SJCRH30 (cell line): ENCODE measurements around the gene HOXB8. TPM values are rescaled to one million over a fixed set of nuclear protein-coding genes. Genes with fewer than 3 reads are reported as not detected.

ENCODE experiments used
- DNase-seq, 2 experiments: peaks; one replicate each; pipeline ENCODE4 v3.0.0-alpha.2; 2015 to 2020
- H3K27ac ChIP-seq: fragments of 250-450 bp; sonication (Bioruptor Pico); 2 replicates; pipeline ENCODE4 v1.5.1; 2020; ENCODE audit warnings: mild to moderate bottlenecking, moderate library complexity
- H3K27me3 ChIP-seq: fragments of 250-450 bp; sonication (Bioruptor Pico); 2 replicates; pipeline ENCODE4 v1.5.1; 2020; ENCODE audit warnings: mild to moderate bottlenecking, moderate library complexity
- H3K36me3 ChIP-seq: fragments of 250-450 bp; sonication (Bioruptor Pico); 2 replicates; pipeline ENCODE4 v1.5.1; 2020; ENCODE audit warnings: mild to moderate bottlenecking, moderate library complexity
- H3K4me1 ChIP-seq: fragments of 250-450 bp; sonication (Bioruptor Pico); 2 replicates; pipeline ENCODE4 v1.5.1; 2020; ENCODE audit warnings: mild to moderate bottlenecking, moderate library complexity
- H3K4me3 ChIP-seq: fragments of 250-450 bp; sonication (Bioruptor Pico); 2 replicates; pipeline ENCODE4 v1.5.1; 2020; ENCODE audit warnings: mild to moderate bottlenecking, moderate library complexity
- H3K9me3 ChIP-seq: fragments of 250-450 bp; sonication (Bioruptor Pico); replicated peaks from 2 replicates; pipeline ENCODE4 v1.5.1; 2020; ENCODE audit warnings: mild to moderate bottlenecking, moderate library complexity
- total RNA-seq: library from RNA; depleted of rRNA; stranded (reverse); fragments of >200 nt; shearing (Covaris generic); gene quantifications from 2 replicates; pipeline ENCODE4 v1.2.3, GENCODE V29; 2014; rRNA removed

HOXB8 gene
- total RNA-seq, 1 experiment from 2014 or later = 0.38 TPM

DNA sequence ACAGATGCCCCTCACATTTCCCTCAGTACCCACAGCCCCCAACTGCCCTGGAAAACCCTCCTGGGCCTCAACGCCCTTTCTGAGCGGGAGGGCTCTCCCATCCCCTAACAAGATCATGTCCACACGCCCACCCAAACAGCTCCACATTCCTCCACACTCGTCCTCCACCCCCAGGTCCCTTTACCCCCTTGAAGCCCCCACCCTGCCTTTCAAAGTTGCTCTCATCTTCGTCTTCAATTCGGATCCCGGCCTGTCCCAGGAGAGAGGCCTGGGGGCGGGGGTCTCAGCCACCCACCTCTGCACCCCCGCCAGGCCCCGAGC lies 51.3 kb downstream of the HOXB8 start:
- 0 out of 2 replicates have a peak, but pooled peaks cover 4% of the 10 kb centered on the region for H3K4me1 ChIP-seq
- no peaks in the 10 kb centered on the region for H3K27me3 ChIP-seq
- H3K4me3 ChIP-seq = no peak overlapping the region
- no peak overlapping the region for H3K27ac ChIP-seq
- H3K9me3 ChIP-seq = no peaks in the 10 kb centered on the region
- DNase-seq = no peak
- H3K36me3 ChIP-seq = no peaks in the 10 kb centered on the region

DNA sequence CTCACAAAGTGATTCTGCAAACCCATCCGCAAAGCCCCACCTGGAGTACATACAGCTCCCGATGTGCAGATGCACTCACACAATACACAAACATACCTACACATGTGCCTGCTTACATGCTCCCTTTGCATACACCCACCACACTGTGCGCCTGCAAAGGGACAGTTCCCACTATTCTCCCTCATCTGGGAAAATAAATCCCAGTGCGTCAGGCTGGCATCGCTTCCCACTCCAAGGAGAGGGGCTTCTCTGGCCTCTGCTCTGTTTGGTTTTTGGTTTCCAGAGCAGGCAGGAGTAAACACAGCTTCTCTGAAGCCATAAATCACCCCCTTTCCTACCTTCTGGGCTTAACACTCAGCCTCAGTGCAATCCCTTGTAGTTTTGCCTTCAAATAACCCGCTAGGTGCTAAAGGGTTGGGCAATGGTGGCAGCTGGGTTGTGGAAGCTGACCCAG lies 51.7 kb downstream of the HOXB8 start:
- no peak overlapping the region for H3K4me3 ChIP-seq

DNA sequence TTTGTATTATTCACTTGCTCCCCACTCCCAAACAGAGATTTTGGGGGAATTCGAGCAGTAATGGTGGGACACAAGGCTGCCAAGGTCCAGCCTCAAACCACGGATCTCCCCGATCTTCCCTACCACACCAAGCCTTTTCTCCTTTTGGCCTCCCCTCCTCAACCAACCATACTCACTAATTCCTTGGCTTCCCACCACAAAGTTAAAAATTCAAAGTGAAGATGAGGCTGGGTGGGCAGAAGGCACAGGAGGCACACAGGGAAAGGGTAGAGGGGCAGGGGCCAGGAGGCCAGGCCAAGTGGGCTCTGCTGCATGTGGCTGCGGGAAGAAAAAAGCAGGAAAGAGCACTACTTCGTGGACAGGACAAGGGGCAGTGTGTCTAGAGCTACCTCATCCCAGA lies 52.2 kb downstream of the HOXB8 start:
- H3K4me1 ChIP-seq = 0 out of 2 replicates have a peak, but pooled peaks cover 4% of the 10 kb centered on the region
- no peaks in the 10 kb centered on the region for H3K27me3 ChIP-seq
- H3K4me3 ChIP-seq = no peak overlapping the region
- no peak for DNase-seq
- no peaks in the 10 kb centered on the region for H3K9me3 ChIP-seq
- H3K36me3 ChIP-seq = no peaks in the 10 kb centered on the region
- H3K27ac ChIP-seq = no peak overlapping the region

More for the DNA sequence above, 51.7 kb downstream of the HOXB8 start:
- Histone ChIP-seq H3K4me1 (0 out of 2 replicates have a peak, but pooled peaks cover 4% of the 10 kb centered on the region), H3K27ac (no peak overlapping the region), H3K36me3 (no peaks in the 10 kb centered on the region), H3K9me3 (no peaks in the 10 kb centered on the region), H3K27me3 (no peaks in the 10 kb centered on the region)
- no peak for DNase-seq

Other genes with a start within 250 kb of the HOXB8 start
- not detected in 2 replicates for gene SKAP1, start 185.1 kb downstream of the HOXB8 start, total RNA-seq
- gene HOXB1, start 84.3 kb downstream of the HOXB8 start, total RNA-seq = not detected in 2 replicates
- 5.9 and 7.6 TPM in 2 replicates for gene HOXB2, start 70.2 kb downstream of the HOXB8 start, total RNA-seq
- gene HOXB4, start 36.9 kb downstream of the HOXB8 start, total RNA-seq = 3.7 and 4.3 TPM in 2 replicates
- gene HOXB3, start 25.1 kb downstream of the HOXB8 start, total RNA-seq = 7.4 and 8.8 TPM in 2 replicates
- 0.51 and 0.61 TPM in 2 replicates for gene HOXB5, start 21.5 kb downstream of the HOXB8 start, total RNA-seq
- gene HOXB6, start 10.3 kb downstream of the HOXB8 start, total RNA-seq = 6.2 and 7.5 TPM in 2 replicates
- 18.8 and 23.1 TPM in 2 replicates for gene HOXB7, start 4.3 kb downstream of the HOXB8 start, total RNA-seq
- 2.5 and 4.0 TPM in 2 replicates for gene HOXB9, start 11.1 kb upstream of the HOXB8 start, total RNA-seq
- gene PRAC1, start 107.2 kb upstream of the HOXB8 start, total RNA-seq = not detected in 2 replicates
- 0.56 and 0.59 TPM in 2 replicates for gene PRAC2, start 107.9 kb upstream of the HOXB8 start, total RNA-seq
- gene HOXB13, start 113.5 kb upstream of the HOXB8 start, total RNA-seq = 8.3 and 9.2 TPM in 2 replicates
- 1.4 and 2.7 TPM in 2 replicates for gene TTLL6, start 201.9 kb upstream of the HOXB8 start, total RNA-seq
- gene CALCOCO2, start 215.7 kb upstream of the HOXB8 start, total RNA-seq = 44.8 and 48.3 TPM in 2 replicates